ENCODE results near the gene CDH4.

CDH4 gene

DNA sequence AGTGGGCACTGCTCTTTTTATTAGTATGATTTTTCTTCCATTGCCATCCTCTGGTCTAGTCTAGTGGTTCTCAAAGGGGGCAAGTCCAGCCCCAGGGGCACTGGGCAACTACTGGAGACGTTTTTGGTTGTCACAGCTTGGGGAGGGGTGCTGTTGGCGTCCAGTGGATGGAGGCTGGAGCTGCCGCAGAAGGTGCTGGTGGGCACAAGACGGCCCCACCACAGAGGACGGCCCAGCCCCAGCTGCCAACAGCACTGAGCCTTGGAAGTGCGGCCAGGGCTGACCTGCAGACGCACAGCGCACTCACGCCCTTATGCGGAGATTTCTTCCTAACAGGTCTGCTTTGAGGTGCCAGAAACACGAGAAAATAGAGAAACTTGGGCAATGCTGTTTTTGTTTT is 40.3 kb downstream of the CDH4 start:
- ATAC-seq (ENCODE audit: insufficient read depth, low read depth), result no peak
- no peak overlapping the region for H3K9ac ChIP-seq (ENCODE audit: low read depth, low read length)
- no peak overlapping the region for H3K4me3 ChIP-seq (ENCODE audit: low read depth in 1 of 2, low read length in 2 of 2)
- peaks cover 12% of the 10 kb centered on the region for H3K27me3 ChIP-seq (ENCODE audit: insufficient read depth, low read length, poor library complexity)
- H2AFZ ChIP-seq (ENCODE audit: low read depth, low read length), result no peak overlapping the region
- TF ChIP-seq, protein P1, sequence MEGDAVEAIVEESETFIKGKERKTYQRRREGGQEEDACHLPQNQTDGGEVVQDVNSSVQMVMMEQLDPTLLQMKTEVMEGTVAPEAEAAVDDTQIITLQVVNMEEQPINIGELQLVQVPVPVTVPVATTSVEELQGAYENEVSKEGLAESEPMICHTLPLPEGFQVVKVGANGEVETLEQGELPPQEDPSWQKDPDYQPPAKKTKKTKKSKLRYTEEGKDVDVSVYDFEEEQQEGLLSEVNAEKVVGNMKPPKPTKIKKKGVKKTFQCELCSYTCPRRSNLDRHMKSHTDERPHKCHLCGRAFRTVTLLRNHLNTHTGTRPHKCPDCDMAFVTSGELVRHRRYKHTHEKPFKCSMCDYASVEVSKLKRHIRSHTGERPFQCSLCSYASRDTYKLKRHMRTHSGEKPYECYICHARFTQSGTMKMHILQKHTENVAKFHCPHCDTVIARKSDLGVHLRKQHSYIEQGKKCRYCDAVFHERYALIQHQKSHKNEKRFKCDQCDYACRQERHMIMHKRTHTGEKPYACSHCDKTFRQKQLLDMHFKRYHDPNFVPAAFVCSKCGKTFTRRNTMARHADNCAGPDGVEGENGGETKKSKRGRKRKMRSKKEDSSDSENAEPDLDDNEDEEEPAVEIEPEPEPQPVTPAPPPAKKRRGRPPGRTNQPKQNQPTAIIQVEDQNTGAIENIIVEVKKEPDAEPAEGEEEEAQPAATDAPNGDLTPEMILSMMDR (IDR thresholded peaks at IDR 0.05; ENCODE audit: borderline replicate concordance, extremely low read depth, low read length, poor library complexity, severe bottlenecking), result no peak
- no peak for TF ChIP-seq EZH2 (IDR thresholded peaks at IDR 0.05; ENCODE audit: borderline replicate concordance, low read depth, low read length, severe bottlenecking)
- no peaks in the 10 kb centered on the region for H3K4me1 ChIP-seq (ENCODE audit: insufficient read depth, low read length)
- no peaks in the 10 kb centered on the region for H3K36me3 ChIP-seq (ENCODE audit: insufficient read depth, low read length)
- DNase-seq, result no peak
- no peak overlapping the region for H3K4me2 ChIP-seq (ENCODE audit: insufficient read depth, low read length)
- peaks cover 4% of the 10 kb centered on the region for H4K20me1 ChIP-seq (ENCODE audit: insufficient read depth, low read length)
- H3K9me3 ChIP-seq (ENCODE audit: insufficient read depth, low read length, severe bottlenecking), result no peaks in the 10 kb centered on the region
- H3K27ac ChIP-seq (ENCODE audit: low read length), result no peak overlapping the region
- no peaks in the 10 kb centered on the region for H3K79me2 ChIP-seq (ENCODE audit: insufficient read depth, low read length)

DNA sequence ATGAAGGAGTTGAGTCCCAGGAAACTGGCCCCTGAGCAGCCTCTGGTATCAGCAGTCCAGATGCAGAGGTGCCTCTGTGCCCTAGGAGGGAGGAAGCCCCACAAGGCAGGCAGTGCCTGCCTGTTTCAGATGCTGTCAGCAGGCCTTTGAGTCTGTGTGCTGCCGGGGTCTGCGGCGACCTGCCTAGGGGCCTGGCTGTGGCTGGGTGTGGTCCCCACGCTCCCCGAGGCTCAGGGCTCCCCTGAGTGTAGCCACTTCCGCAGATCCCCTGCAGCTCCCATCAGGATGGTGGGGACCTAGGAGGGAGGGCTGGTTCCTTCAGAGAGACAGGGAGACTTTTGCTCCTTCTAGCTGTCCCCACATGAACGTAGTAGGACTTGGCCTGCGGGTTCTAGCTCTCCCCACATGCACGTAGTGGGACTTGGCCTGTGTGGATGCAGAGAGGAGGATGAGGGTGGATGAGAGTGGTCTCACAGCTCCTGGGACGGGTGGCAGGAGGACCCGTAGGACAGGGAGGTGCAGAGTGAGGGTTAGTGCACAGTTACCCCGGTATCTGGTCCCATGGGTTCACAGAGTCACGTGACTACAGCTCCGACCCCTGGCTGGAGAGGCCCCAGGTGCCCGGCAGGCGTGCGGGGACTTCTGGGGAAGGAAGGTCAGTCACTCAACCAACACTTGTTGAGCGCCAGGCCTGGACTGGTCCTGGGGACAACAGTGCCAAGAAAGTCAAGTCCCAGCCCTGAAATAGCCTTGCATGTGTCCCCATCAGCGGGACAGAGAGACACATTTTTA is 41.0 kb downstream of the CDH4 start:
- Histone ChIP-seq H3K4me1 (ENCODE audit: insufficient read depth, low read length) (no peaks in the 10 kb centered on the region), H3K79me2 (ENCODE audit: insufficient read depth, low read length) (no peaks in the 10 kb centered on the region), H3K9me3 (ENCODE audit: insufficient read depth, low read length, severe bottlenecking) (no peaks in the 10 kb centered on the region), H2AFZ (ENCODE audit: low read depth, low read length) (no peak overlapping the region), H3K9ac (ENCODE audit: low read depth, low read length) (no peak overlapping the region), H3K4me2 (ENCODE audit: insufficient read depth, low read length) (no peak overlapping the region), H4K20me1 (ENCODE audit: insufficient read depth, low read length) (no peaks in the 10 kb centered on the region; the same call in none of the 2 replicates), H3K27ac (ENCODE audit: low read length) (no peak overlapping the region), H3K36me3 (ENCODE audit: insufficient read depth, low read length) (no peaks in the 10 kb centered on the region), H3K4me3 (ENCODE audit: low read depth in 1 of 2, low read length in 2 of 2) (no peak overlapping the region), H3K27me3 (ENCODE audit: insufficient read depth, low read length, poor library complexity) (peaks cover 12% of the 10 kb centered on the region)
- ATAC-seq (ENCODE audit: insufficient read depth, low read depth) (no peak), DNase-seq (no peak)
- TF ChIP-seq, protein P1 (IDR thresholded peaks at IDR 0.05; ENCODE audit: borderline replicate concordance, extremely low read depth, low read length, poor library complexity, severe bottlenecking), result no peak
- no peak for TF ChIP-seq EZH2 (IDR thresholded peaks at IDR 0.05; ENCODE audit: borderline replicate concordance, low read depth, low read length, severe bottlenecking)

DNA sequence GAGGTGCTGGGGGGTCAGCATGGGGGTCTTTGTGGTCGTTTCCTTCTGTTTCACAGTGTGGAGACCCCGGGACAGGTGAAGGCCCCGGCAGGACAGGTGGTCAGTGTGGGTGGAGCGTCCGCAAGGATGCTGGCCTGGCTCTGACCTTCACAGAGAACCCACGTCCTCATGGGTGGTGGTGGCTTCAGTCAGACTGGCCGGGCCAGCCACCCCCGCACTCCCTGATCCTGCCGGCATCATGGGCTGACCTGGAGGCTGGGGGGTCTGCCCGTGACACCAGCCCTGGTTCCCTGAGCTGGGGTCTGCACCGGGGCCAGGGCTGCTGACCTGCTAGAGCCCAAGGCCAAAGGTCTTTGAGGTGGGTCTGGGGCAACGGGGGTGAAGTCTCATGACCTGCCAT is 41.9 kb downstream of the CDH4 start:
- H3K4me1 ChIP-seq (ENCODE audit: insufficient read depth, low read length), result no peaks in the 10 kb centered on the region
- H3K27ac ChIP-seq (ENCODE audit: low read length), result no peak overlapping the region
- no peaks in the 10 kb centered on the region for H3K36me3 ChIP-seq (ENCODE audit: insufficient read depth, low read length)
- no peak overlapping the region for H2AFZ ChIP-seq (ENCODE audit: low read depth, low read length)
- no peak overlapping the region for H3K9ac ChIP-seq (ENCODE audit: low read depth, low read length)
- H3K79me2 ChIP-seq (ENCODE audit: insufficient read depth, low read length), result no peaks in the 10 kb centered on the region
- H4K20me1 ChIP-seq (ENCODE audit: insufficient read depth, low read length), result no peaks in the 10 kb centered on the region; the same call in none of the 2 replicates
- H3K4me3 ChIP-seq (ENCODE audit: low read depth in 1 of 2, low read length in 2 of 2), result no peak overlapping the region
- H3K9me3 ChIP-seq (ENCODE audit: insufficient read depth, low read length, severe bottlenecking), result no peaks in the 10 kb centered on the region
- no peak overlapping the region for H3K4me2 ChIP-seq (ENCODE audit: insufficient read depth, low read length)
- peaks cover 12% of the 10 kb centered on the region for H3K27me3 ChIP-seq (ENCODE audit: insufficient read depth, low read length, poor library complexity)
- DNase-seq (no peak), ATAC-seq (ENCODE audit: insufficient read depth, low read depth) (no peak)
- TF ChIP-seq EZH2 (IDR thresholded peaks at IDR 0.05; ENCODE audit: borderline replicate concordance, low read depth, low read length, severe bottlenecking), result no peak
- TF ChIP-seq, protein P1 (IDR thresholded peaks at IDR 0.05; ENCODE audit: borderline replicate concordance, extremely low read depth, low read length, poor library complexity, severe bottlenecking), result no peak
